Subcutaneous abdominal adipose tissue (tissue), 5 donors: ENCODE data around the gene EPS15.
"Not testable (repeated sequence)": the region's sequence is repeated elsewhere in the genome, so short reads cannot be mapped to it uniquely, and the experiment has no call there.

Source experiments
- H3K27ac ChIP-seq: one replicate; pipeline ENCODE4 v1.7.0; 2013; ENCODE audit warnings: low read depth, mild to moderate bottlenecking, inconsistent platforms, low read length, moderate library complexity
- H3K27me3 ChIP-seq, 5 donors: one replicate each; pipeline ENCODE4 v1.7.0; 2013; ENCODE audit warnings: low read length in 5 of 5, inconsistent platforms in 1 of 5; ENCODE audit not compliant: control insufficient read depth in 5 of 5, insufficient read depth in 4 of 5
- H3K36me3 ChIP-seq, 5 donors: one replicate each; pipeline ENCODE4 v1.7.0; 2013; ENCODE audit warnings: low read length in 5 of 5; ENCODE audit not compliant: control insufficient read depth in 5 of 5, insufficient read depth in 5 of 5
- H3K4me1 ChIP-seq, 5 donors: one replicate each; pipeline ENCODE4 v1.7.0; 2013; ENCODE audit warnings: low read length in 5 of 5, mild to moderate bottlenecking in 3 of 5, moderate library complexity in 1 of 5; ENCODE audit not compliant: control insufficient read depth in 5 of 5, insufficient read depth in 5 of 5
- H3K4me3 ChIP-seq, 5 donors: one replicate each; pipeline ENCODE4 v1.7.0; 2013; ENCODE audit warnings: low read length in 5 of 5, low read depth in 1 of 5
- H3K9ac ChIP-seq, 5 donors: one replicate each; pipeline ENCODE4 v1.7.0; 2013; ENCODE audit warnings: low read length in 5 of 5, mild to moderate bottlenecking in 4 of 5, moderate library complexity in 3 of 5
- H3K9me3 ChIP-seq, 5 donors: one replicate each; pipeline ENCODE4 v1.7.0; 2013; ENCODE audit warnings: low read length in 5 of 5; ENCODE audit not compliant: control insufficient read depth in 5 of 5
- donor health status: healthy.
- donor health status: healthy.
- donor health status: healthy.
- donor health status: healthy.
- donor health status: healthy.

The EPS15 gene

GRCh38 chr1:51549016-51549619 is 30.1 kb upstream of the EPS15 start:
- Histone ChIP-seq H3K4me3 (no peak overlapping the region), H3K4me1 (peaks cover 0 to 7% (median 0%) of the 10 kb centered on the region in 5 donors), H3K27me3 (no peaks in the 10 kb centered on the region), H3K9ac (no peak overlapping the region), H3K36me3 (no peaks in the 10 kb centered on the region), H3K27ac (no peak overlapping the region), H3K9me3 (no peaks in the 10 kb centered on the region)

GRCh38 chr1:51543858-51544257 is 24.8 kb upstream of the EPS15 start:
- H3K36me3 ChIP-seq: no peaks in the 10 kb centered on the region
- H3K27me3 ChIP-seq: no peaks in the 10 kb centered on the region
- H3K9ac ChIP-seq: no peak overlapping the region
- no peaks in the 10 kb centered on the region for H3K9me3 ChIP-seq
- H3K4me3 ChIP-seq: no peak overlapping the region
- no peak overlapping the region for H3K27ac ChIP-seq
- peaks cover 0 to 3% (median 0%) of the 10 kb centered on the region in 5 donors for H3K4me1 ChIP-seq

- Histone ChIP-seq H3K36me3 (no peaks in the 10 kb centered on the region), H3K4me1 (no peaks in the 10 kb centered on the region), H3K4me3 (no peak overlapping the region), H3K27ac (no peak overlapping the region), H3K27me3 (no peaks in the 10 kb centered on the region), H3K9me3 (no peaks in the 10 kb centered on the region), H3K9ac (no peak overlapping the region)
Measured at GRCh38 chr1:51542158-51542953, 23.3 kb upstream of the EPS15 start.

- no peak overlapping the region for H3K4me3 ChIP-seq
- H3K9ac ChIP-seq: no peak overlapping the region
- no peak overlapping the region for H3K27ac ChIP-seq
- no peaks in the 10 kb centered on the region for H3K36me3 ChIP-seq
- no peaks in the 10 kb centered on the region for H3K27me3 ChIP-seq
- no peaks in the 10 kb centered on the region for H3K9me3 ChIP-seq
- H3K4me1 ChIP-seq: no peaks in the 10 kb centered on the region
Measured at GRCh38 chr1:51541313-51542050, 22.4 kb upstream of the EPS15 start.

GRCh38 chr1:51537568-51537967 is 18.5 kb upstream of the EPS15 start:
- Histone ChIP-seq H3K9me3 (no peaks in the 10 kb centered on the region), H3K27ac (no peak overlapping the region), H3K27me3 (no peaks in the 10 kb centered on the region), H3K9ac (no peak overlapping the region), H3K4me1 (peaks cover 0 to 6% (median 4%) of the 10 kb centered on the region in 5 donors), H3K4me3 (no peak overlapping the region), H3K36me3 (no peaks in the 10 kb centered on the region)

- Histone ChIP-seq H3K27ac (no peak overlapping the region), H3K4me1 (peaks cover 0 to 6% (median 4%) of the 10 kb centered on the region in 5 donors), H3K9ac (no peak overlapping the region)
Measured at GRCh38 chr1:51535006-51535592, 16.0 kb upstream of the EPS15 start.

GRCh38 chr1:51534447-51534846 is 15.4 kb upstream of the EPS15 start:
- Histone ChIP-seq H3K9me3 (no peaks in the 10 kb centered on the region), H3K4me3 (no peak overlapping the region), H3K4me1 (peaks cover 0 to 6% (median 4%) of the 10 kb centered on the region in 5 donors), H3K9ac (no peak overlapping the region), H3K27ac (no peak overlapping the region), H3K36me3 (no peaks in the 10 kb centered on the region), H3K27me3 (no peaks in the 10 kb centered on the region)

More at GRCh38 chr1:51535006-51535592, 16.0 kb upstream of the EPS15 start:
- no peaks in the 10 kb centered on the region for H3K9me3 ChIP-seq
- no peaks in the 10 kb centered on the region for H3K27me3 ChIP-seq
- H3K36me3 ChIP-seq: no peaks in the 10 kb centered on the region
- no peak overlapping the region for H3K4me3 ChIP-seq

GRCh38 chr1:51532853-51533252 is 13.8 kb upstream of the EPS15 start:
- no peaks in the 10 kb centered on the region for H3K27me3 ChIP-seq
- no peaks in the 10 kb centered on the region for H3K36me3 ChIP-seq
- no peaks in the 10 kb centered on the region for H3K9me3 ChIP-seq
- no peak overlapping the region for H3K4me3 ChIP-seq
- H3K27ac ChIP-seq: no peak overlapping the region
- peaks cover 0 to 6% (median 4%) of the 10 kb centered on the region in 5 donors for H3K4me1 ChIP-seq
- H3K9ac ChIP-seq: no peak overlapping the region

- H3K9me3 ChIP-seq, H3K27me3 ChIP-seq, H3K4me3 ChIP-seq, H3K36me3 ChIP-seq, H3K27ac ChIP-seq, H3K9ac ChIP-seq, H3K4me1 ChIP-seq: not testable (repeated sequence)
Measured at GRCh38 chr1:51530447-51530846, 11.4 kb upstream of the EPS15 start.

- Histone ChIP-seq H3K27me3 (no peaks in the 10 kb centered on the region), H3K4me3 (no peak overlapping the region), H3K9ac (no peak overlapping the region)
Measured at GRCh38 chr1:51527144-51527543, 8.1 kb upstream of the EPS15 start.

More at GRCh38 chr1:51527144-51527543, 8.1 kb upstream of the EPS15 start:
- Histone ChIP-seq H3K9me3 (no peaks in the 10 kb centered on the region), H3K27ac (no peak overlapping the region), H3K4me1 (no peaks in the 10 kb centered on the region), H3K36me3 (no peaks in the 10 kb centered on the region)
